DOHH2 (cell line): ENCODE measurements around the gene FGD4.

ENCODE experiments used
- EZH2phosphoT487 ChIP-seq: fragments of 200-600 bp; sonication (generic); IDR thresholded peaks from 2 replicates; pipeline ENCODE4 v1.6.1; 2017; ENCODE audit warnings: borderline replicate concordance, mild to moderate bottlenecking, antibody characterized with exemption, low read length, moderate library complexity, mixed read lengths
- TF ChIP-seq, protein P1 (sequence below): fragments of 200-600 bp; sonication (generic); IDR thresholded peaks from one replicate; pipeline ENCODE4 v1.5.1; 2014; ENCODE audit warnings: antibody characterized with exemption, mild to moderate bottlenecking, low read depth, low read length; ENCODE audit not compliant: poor library complexity, severe bottlenecking

DNA sequence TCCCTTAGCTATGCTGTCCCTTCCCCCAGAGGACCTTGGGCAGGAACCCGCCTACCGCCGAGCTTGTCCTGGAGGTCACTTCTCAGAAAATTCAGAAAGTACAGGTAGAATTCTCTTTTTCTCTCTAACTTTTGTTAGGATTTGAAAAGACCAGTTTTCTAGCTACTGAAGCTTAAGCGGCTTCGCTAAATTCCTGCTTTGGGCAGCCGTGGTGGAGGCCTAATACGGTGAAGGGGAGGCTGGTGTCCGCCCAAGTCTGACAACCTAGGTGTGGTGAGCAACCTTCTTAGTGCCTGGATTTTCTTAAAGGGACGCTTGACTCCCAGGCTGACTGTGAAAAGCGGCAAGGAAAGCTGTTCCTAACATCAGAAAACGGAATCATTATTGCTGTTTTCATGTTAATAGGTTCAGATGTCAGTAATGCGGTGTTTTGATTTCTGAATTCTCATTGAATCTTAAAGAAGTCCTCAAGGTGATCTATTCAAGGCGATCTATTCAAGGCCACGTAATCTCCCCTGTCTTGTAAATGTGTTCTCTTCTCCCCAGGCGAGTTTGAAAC, 835 bp downstream of the FGD4 start:
- TF ChIP-seq, protein P1, sequence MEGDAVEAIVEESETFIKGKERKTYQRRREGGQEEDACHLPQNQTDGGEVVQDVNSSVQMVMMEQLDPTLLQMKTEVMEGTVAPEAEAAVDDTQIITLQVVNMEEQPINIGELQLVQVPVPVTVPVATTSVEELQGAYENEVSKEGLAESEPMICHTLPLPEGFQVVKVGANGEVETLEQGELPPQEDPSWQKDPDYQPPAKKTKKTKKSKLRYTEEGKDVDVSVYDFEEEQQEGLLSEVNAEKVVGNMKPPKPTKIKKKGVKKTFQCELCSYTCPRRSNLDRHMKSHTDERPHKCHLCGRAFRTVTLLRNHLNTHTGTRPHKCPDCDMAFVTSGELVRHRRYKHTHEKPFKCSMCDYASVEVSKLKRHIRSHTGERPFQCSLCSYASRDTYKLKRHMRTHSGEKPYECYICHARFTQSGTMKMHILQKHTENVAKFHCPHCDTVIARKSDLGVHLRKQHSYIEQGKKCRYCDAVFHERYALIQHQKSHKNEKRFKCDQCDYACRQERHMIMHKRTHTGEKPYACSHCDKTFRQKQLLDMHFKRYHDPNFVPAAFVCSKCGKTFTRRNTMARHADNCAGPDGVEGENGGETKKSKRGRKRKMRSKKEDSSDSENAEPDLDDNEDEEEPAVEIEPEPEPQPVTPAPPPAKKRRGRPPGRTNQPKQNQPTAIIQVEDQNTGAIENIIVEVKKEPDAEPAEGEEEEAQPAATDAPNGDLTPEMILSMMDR, result no peak
- TF ChIP-seq EZH2phosphoT487, result no peak
